Nephron (organoid): ENCODE data around the gene SESN2.

Experiments used
- H3K27ac Mint-ChIP-seq, 3 experiments: 2 replicates each; pipeline ENCODE4 v1.8.0; 2020; ENCODE audit warnings: mixed read lengths in 3 of 3, mild to moderate bottlenecking in 2 of 3, moderate library complexity in 1 of 3
- H3K27me3 Mint-ChIP-seq: 2 replicates; pipeline ENCODE4 v1.8.0; 2021; ENCODE audit warnings: low read depth, mild to moderate bottlenecking, moderate library complexity, mixed read lengths
- H3K36me3 Mint-ChIP-seq: 2 replicates; pipeline ENCODE4 v1.8.0; 2020; ENCODE audit warnings: low read depth, mixed read lengths
- H3K4me1 Mint-ChIP-seq: 2 replicates; pipeline ENCODE4 v1.8.0; 2020; ENCODE audit warnings: mixed read lengths
- H3K4me3 Mint-ChIP-seq, 3 experiments: 2 replicates each; pipeline ENCODE4 v1.8.0; 2020; ENCODE audit warnings: mild to moderate bottlenecking in 3 of 3, mixed read lengths in 3 of 3, moderate library complexity in 2 of 3
- H3K9me3 Mint-ChIP-seq: 2 replicates; pipeline ENCODE4 v1.8.0; 2020; ENCODE audit warnings: mixed read lengths
- CTCF ChIP-seq, 3 experiments: fragments of 200-600 bp; sonication (generic); IDR thresholded peaks; one replicate each; pipeline ENCODE4 v1.5.0; 2021; ENCODE audit warnings: antibody characterized with exemption in 3 of 3; ENCODE audit not compliant: unreplicated experiment in 3 of 3

Gene SESN2

DNA sequence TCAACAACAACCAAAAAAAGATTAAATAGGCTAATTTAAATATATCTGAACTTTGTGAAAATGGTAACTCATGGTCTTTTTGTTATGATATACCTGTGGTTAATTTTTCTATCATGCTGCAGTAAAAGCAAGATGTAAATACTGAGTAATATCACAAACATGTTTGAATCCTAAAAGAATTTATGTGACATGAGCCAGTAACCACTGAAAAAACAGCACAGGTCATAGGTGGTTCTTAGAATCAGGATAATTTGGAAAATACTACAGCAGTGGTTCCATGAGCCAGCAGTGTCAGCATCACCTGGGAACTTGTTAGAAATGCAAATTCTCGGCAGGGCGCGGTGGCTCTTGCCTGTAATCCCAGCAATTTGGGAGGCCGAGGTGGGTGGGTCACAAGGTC, 19.3 kb upstream of the SESN2 start:
- Mint-ChIP-seq H3K9me3 (no peaks in the 10 kb centered on the region), H3K4me3 (no peak overlapping the region), H3K27ac (peak overlapping the region in 1 of 3 experiments; percentile 97), H3K4me1 (peaks cover 18% of the 10 kb centered on the region), H3K27me3 (no peaks in the 10 kb centered on the region), H3K36me3 (peaks cover 3% of the 10 kb centered on the region)
- TF ChIP-seq CTCF (IDR thresholded peaks at IDR 0.05; ENCODE audit: unreplicated experiment in 3 of 3), result no peak

DNA sequence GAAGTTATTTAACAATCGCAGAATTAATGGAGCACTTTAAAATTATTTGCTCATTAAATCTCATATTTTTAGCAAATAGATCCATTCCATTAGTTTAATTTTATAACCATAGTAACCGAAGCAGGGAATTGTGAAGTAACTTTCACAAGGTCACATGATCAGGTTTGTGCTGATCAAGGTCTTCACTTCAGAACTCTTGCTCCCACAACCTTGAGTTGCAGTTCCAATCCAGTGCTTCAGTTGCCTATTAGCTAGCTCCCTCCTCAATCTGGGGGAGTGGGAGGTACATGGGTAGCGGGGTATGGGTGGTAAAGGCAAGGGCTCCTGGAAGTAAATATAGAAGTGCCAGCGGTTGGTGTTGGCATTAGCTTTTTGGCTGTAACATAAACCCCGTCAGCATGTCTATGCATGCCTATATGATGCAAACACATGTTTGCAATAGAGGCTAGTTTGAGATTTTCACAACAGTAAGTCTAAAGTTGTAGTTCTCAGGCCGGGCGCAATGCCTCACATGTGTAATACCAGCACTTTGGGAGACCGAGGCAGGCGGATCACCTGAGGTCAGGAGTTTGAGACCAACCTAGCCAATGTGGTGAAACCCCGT, 17.6 kb upstream of the SESN2 start:
- Mint-ChIP-seq H3K4me1 (peaks cover 24% of the 10 kb centered on the region), H3K27ac (peak overlapping the region; percentile 55 to 87 (median 78)), H3K27me3 (no peaks in the 10 kb centered on the region), H3K36me3 (peaks cover 3% of the 10 kb centered on the region), H3K9me3 (no peaks in the 10 kb centered on the region), H3K4me3 (no peak overlapping the region)
- TF ChIP-seq CTCF (IDR thresholded peaks at IDR 0.05; ENCODE audit: unreplicated experiment in 3 of 3), result no peak

GRCh38 chr1:28243685-28244311, 15.5 kb upstream of the SESN2 start:
- Mint-ChIP-seq H3K4me1 (peaks cover 41% of the 10 kb centered on the region), H3K36me3 (peaks cover 3% of the 10 kb centered on the region), H3K27ac (peak overlapping the region; percentile 90 to 98 (median 95)), H3K4me3 (peak overlapping the region; percentile 57 to 74 (median 69)), H3K9me3 (no peaks in the 10 kb centered on the region), H3K27me3 (no peaks in the 10 kb centered on the region)
- TF ChIP-seq CTCF (IDR thresholded peaks at IDR 0.05; ENCODE audit: unreplicated experiment in 3 of 3), result no peak

DNA sequence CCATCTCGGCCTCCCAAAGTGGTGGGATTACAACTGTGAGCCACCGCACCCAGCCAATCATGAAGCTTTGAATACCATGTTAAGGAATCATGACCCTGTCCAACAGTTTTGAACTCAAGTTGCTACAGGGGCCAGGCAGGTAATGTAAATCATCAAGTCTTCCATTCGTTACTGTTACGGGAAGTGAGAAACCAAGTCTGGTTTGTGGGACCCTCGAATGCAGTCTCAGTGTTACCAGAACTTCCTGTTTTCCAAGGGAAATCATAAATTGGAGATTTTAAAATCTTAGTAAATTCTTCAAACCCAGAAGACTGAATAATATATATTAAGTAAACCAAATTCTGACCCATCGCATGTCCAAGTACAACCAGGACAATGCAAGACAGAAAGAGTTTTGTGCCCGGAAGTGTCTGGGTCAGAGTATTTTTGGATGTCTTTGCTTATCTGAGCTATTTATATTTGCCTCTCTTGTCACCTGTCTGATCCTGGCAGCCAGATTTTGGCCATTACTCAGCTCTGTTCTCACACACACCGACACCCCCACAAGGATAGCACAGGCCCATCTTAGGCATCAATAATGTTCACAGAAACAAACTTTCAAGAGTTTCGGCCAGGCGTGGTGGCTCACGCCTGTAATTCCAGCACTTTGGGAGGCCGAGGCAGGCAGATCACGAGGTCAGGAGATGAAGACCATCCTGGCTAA, 14.6 kb upstream of the SESN2 start:
- Mint-ChIP-seq H3K27me3 (no peaks in the 10 kb centered on the region), H3K9me3 (no peaks in the 10 kb centered on the region), H3K4me3 (peak overlapping the region; percentile 33 to 81 (median 51)), H3K4me1 (peaks cover 50% of the 10 kb centered on the region), H3K36me3 (no peaks in the 10 kb centered on the region), H3K27ac (peak overlapping the region; percentile 90 to 98 (median 95))
- no peak for TF ChIP-seq CTCF (IDR thresholded peaks at IDR 0.05; ENCODE audit: unreplicated experiment in 3 of 3)

GRCh38 chr1:28246427-28246832, 12.9 kb upstream of the SESN2 start:
- H3K9me3 Mint-ChIP-seq, result no peaks in the 10 kb centered on the region
- no peak for TF ChIP-seq CTCF (IDR thresholded peaks at IDR 0.05; ENCODE audit: unreplicated experiment in 3 of 3)
- H3K4me1 Mint-ChIP-seq, result peaks cover 46% of the 10 kb centered on the region
- no peaks in the 10 kb centered on the region for H3K36me3 Mint-ChIP-seq
- peak overlapping the region; percentile 92 to 97 (median 94) for H3K27ac Mint-ChIP-seq
- peak overlapping the region; percentile 85 to 93 (median 85) for H3K4me3 Mint-ChIP-seq
- no peaks in the 10 kb centered on the region for H3K27me3 Mint-ChIP-seq
